GM18951 (cell line): ENCODE measurements around the gene ATP7B.

Experiments
- POLR2A ChIP-seq: IDR thresholded peaks from 4 replicates; pipeline ENCODE4 v1.6.1; 2011; ENCODE audit warnings: mild to moderate bottlenecking; ENCODE audit not compliant: insufficient read length, insufficient read depth; ENCODE audit errors: extremely low read depth
- in situ Hi-C: fragments of 300-500 bp; cut with MboI; formaldehyde crosslinking; loops from one replicate; pipeline ENCODE4 v1.12.0; 2022; ENCODE audit warnings: low sequenced_read_pairs, mixed read lengths, inconsistent platforms; ENCODE audit not compliant: unreplicated experiment

Gene ATP7B

GRCh38 chr13:51938454-51938853 is 72.8 kb downstream of the ATP7B start:
- in situ Hi-C loops = no loop called here
- no peak for TF ChIP-seq POLR2A

DNA sequence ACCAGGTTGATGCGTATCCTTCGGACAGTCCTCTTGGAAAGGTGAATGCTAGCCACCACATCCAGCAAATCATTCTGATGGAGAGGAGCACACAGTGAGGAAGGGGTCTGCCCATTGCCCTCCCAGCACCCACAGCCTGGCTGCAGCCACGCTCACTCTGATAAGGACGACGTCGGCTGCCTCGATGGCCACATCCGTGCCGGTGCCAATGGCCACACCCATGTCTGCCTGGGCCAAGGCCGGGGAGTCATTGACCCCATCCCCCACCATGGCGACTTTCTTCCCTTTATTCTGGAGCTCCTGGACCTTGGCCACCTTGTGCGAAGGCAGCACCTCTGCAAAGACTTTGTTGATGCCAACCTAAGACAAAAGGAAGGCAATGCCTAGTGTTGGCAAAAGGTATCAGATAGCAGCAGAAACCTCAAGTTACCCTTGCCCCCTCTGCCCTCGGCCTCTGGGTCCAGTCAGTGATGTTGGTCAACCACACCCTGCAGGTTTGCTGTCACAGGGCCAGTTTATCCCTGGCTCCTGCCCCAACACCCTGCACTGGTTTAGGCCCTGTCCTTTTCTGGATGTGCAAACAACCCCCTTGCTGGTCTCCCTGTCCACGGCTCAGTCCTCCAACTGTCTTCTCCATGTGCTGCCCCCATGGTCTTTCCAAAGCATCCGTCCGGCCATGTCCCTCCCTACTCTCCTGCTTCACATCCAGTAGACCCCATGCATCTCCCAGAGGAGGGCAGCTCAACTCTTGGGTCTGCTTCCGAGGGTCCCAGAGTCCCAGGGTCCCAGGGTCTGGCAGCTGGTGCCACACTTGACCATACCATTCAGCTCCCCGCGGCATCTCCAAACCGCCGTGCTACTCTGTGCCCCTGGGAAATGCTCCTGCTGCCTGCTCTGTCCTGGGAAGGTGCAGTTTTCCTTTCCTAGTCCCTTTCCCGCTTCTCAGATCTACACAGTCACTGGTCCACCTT is 73.6 kb downstream of the ATP7B start:
- in situ Hi-C loops = no loop called here
- no peak for TF ChIP-seq POLR2A

GRCh38 chr13:51935326-51936171 is 75.7 kb downstream of the ATP7B start:
- no peak for TF ChIP-seq POLR2A
- in situ Hi-C loops = no loop called here

DNA sequence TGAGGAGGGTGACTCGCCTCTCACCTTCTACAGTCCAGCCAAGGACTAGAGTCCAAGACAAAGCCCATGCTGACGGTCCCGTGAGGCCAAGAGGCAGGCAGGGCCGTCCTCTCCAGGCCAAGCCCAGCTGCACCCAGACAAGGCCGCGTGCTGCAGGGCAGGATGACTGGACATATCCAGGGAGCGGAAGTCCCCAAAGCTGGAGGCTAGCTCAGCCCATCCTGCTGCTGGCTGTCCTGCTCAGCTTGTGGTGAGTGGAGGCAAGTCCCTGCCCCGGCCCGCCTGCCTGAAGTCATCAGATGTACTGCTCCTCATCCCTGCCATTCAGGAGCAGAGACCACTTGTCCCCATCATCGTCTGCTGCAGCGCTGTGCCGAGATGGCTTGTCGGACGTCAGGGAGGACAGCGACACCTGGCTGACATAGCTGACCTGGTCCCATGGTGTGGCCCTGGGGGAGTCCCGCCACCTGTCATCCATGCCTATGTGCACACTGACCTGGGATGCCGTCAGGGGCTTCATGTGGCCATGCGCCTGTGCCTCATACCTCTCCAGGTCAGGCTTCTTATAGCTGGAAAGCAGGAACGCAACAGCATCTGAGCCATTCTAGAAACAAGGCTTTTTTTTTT is 76.7 kb downstream of the ATP7B start:
- in situ Hi-C loops = no loop called here
- no peak for TF ChIP-seq POLR2A

- TF ChIP-seq POLR2A = no peak
- in situ Hi-C loops = no loop called here
Observed at GRCh38 chr13:51933466-51934058, 77.7 kb downstream of the ATP7B start.

DNA sequence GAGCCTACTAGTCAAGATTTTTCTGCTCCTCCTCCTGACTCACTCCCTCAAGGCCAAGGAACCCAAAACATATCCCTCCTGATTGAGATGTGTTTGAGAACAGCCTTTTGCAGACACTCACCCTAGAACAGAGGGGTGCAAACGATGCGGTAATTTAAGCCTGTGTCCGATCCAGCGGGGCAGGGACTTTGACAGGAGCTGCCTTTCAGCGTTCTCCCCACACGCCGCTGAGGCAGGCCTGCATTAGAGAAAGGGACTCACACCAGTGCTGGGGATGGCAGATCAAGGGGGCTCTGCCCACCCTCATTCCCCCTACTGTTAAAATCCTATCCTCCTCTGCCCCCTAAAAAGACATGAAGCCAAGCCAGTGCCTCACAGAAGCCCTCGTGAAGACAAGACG is 79.0 kb downstream of the ATP7B start:
- in situ Hi-C loops = no loop called here
- TF ChIP-seq POLR2A = no peak

- in situ Hi-C loops = no loop called here
- no peak for TF ChIP-seq POLR2A
Observed at GRCh38 chr13:51931606-51932005, 79.6 kb downstream of the ATP7B start.

- in situ Hi-C loops = no loop called here
- TF ChIP-seq POLR2A = no peak
Observed at GRCh38 chr13:51929699-51930098, 81.6 kb downstream of the ATP7B start.

DNA sequence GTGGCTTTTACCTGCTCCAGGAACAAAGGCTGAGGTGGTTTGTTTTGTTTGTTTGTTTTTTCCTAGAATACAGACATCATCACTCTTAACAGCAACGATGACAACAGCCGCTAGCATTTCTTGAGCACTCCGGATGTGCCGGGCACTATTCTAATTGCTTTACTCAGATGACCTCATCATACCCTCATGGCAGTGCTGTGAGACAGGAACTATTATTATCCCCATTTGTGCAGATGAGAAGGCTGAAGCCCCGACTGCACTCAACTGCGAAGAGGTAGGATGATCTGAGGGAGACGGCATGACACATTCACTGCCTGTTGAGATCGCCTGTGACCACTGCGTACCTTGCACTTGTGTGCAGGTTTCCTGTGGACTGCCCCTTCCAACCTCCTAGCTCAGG is 83.0 kb downstream of the ATP7B start:
- in situ Hi-C loops = no loop called here
- no peak for TF ChIP-seq POLR2A

DNA sequence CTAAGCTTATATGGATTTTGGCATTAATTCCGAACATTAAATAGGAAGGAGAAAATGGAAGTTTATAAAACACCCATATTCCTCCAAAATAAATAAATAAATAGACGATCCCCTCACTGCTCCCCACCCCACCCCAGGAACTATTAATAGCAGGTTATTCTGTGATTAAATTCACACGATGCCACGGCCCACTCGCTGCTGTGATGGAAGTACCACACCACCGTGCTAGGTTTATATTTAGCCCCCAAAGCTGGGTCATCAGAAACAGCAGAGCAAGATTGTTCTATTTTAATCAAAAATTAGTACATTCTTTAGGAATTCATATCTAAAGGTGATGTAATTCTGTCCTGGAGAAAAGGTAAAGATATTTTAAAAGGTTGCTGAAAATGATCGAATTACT is 84.1 kb downstream of the ATP7B start:
- TF ChIP-seq POLR2A = no peak
- in situ Hi-C loops = no loop called here

- in situ Hi-C loops = no loop called here
- no peak for TF ChIP-seq POLR2A
Observed at GRCh38 chr13:51926528-51926885, 84.7 kb downstream of the ATP7B start.

GRCh38 chr13:51925865-51926527 is 85.3 kb downstream of the ATP7B start:
- in situ Hi-C loops = no loop called here
- TF ChIP-seq POLR2A = no peak

DNA sequence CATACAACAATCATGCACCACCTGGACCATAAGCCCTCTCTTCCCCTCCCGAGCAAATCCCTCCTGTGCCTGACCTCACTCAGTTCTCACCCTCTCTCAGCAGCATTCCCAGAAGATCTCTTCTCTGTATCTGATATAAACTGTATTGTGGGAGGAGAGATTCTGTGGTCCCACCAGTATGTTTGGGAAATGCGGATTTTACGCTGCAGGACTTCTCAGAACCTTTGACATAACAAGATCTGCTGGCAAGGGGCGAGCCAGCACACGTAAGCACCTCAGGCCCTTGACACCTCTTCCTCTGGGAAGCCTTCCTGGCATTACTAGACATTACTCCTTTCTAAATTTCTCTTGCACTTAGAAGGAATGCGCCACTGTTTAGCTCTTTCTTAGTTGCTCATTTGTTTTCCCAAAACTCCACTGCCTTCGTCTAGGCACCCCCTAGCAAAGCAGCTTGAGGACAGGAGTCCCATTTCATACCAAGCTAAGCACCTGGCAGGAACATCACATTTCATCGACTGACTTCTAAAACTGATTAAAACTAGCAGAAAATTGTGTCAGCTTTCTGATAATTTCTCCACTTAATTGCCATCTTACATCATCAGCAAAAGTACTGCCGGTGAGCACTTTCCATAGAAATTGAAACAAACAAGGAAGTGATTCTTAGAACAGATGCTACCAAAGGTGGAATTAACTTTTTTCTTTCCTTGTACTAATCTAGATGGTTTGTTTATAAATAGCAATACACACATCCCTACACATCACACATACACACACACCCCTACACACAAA is 86.3 kb downstream of the ATP7B start:
- in situ Hi-C loops = no loop called here
- no peak for TF ChIP-seq POLR2A
